Measurements from ENCODE around the gene TBC1D21. TPM values are rescaled to one million over a fixed set of nuclear protein-coding genes. Genes with fewer than 3 reads are reported as not detected.

TBC1D21 gene
- total RNA-seq, 4 donors from 2014 or later = not detected

- Histone ChIP-seq H3K36me3 (no peaks in the 10 kb centered on the region), H3K4me1 (no peaks in the 10 kb centered on the region), H3K9me3 (no peaks in the 10 kb centered on the region), H3K4me3 (no peak overlapping the region), H3K27ac (no peak overlapping the region), H3K27me3 (peaks cover 16% of the 10 kb centered on the region)
- 14 to 57% methylated on average over 1 of the region's 1 CpG for WGBS, 2 donors (ENCODE audit: low coverage in 1 of 2)
- TF ChIP-seq, protein P1, sequence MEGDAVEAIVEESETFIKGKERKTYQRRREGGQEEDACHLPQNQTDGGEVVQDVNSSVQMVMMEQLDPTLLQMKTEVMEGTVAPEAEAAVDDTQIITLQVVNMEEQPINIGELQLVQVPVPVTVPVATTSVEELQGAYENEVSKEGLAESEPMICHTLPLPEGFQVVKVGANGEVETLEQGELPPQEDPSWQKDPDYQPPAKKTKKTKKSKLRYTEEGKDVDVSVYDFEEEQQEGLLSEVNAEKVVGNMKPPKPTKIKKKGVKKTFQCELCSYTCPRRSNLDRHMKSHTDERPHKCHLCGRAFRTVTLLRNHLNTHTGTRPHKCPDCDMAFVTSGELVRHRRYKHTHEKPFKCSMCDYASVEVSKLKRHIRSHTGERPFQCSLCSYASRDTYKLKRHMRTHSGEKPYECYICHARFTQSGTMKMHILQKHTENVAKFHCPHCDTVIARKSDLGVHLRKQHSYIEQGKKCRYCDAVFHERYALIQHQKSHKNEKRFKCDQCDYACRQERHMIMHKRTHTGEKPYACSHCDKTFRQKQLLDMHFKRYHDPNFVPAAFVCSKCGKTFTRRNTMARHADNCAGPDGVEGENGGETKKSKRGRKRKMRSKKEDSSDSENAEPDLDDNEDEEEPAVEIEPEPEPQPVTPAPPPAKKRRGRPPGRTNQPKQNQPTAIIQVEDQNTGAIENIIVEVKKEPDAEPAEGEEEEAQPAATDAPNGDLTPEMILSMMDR (IDR thresholded peaks at IDR 0.05) = no peak
- TF ChIP-seq POLR2A (IDR thresholded peaks at IDR 0.05) = no peak
- no peak for TF ChIP-seq EP300 (IDR thresholded peaks at IDR 0.05)
- ATAC-seq = no peak
Measured at GRCh38 chr15:73850228-73850627, 23.1 kb upstream of the TBC1D21 start.

GRCh38 chr15:73851689-73852088 is 21.7 kb upstream of the TBC1D21 start:
- no peaks in the 10 kb centered on the region for H3K36me3 ChIP-seq
- TF ChIP-seq POLR2AphosphoS5 (IDR thresholded peaks at IDR 0.05) = no peak
- TF ChIP-seq, protein P1 (IDR thresholded peaks at IDR 0.05) = no peak
- TF ChIP-seq POLR2A (IDR thresholded peaks at IDR 0.05) = no peak
- TF ChIP-seq EP300 (IDR thresholded peaks at IDR 0.05) = no peak
- 0 to 14% methylated on average over 2 of the region's 4 CpGs for WGBS, 2 donors (ENCODE audit: low coverage in 1 of 2)

DNA sequence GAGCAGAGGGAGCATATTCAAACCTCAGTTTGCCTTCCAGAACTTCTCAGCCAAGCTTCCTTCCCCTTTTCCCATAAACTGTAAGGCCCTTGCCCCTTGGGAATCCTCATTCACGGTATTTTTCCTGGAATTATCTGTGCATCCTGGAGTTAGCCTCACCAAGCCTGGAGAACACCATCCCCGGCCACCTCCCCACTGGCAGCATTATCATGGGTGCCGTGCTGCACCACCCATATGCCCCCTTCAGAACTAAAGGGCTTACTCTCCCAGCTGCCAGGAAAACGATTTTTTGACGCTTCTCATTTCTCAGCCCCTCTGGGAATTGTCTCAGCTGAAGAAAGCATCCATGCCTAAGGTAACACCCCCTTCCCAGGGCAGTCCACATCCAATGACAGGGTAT is 20.9 kb upstream of the TBC1D21 start:
- H3K27me3 ChIP-seq = peaks cover 35% of the 10 kb centered on the region
- H3K4me3 ChIP-seq = no peak overlapping the region
- H3K27ac ChIP-seq = no peak overlapping the region
- 60 to 62% methylated on average over 1 to 3 of the region's 5 CpGs for WGBS, 2 donors (ENCODE audit: low coverage in 1 of 2)
- no peaks in the 10 kb centered on the region for H3K36me3 ChIP-seq
- no peak for ATAC-seq
- TF ChIP-seq EP300 (IDR thresholded peaks at IDR 0.05) (no peak), POLR2AphosphoS5 (IDR thresholded peaks at IDR 0.05) (no peak), POLR2A (IDR thresholded peaks at IDR 0.05) (no peak)
- H3K4me1 ChIP-seq = no peaks in the 10 kb centered on the region
- H3K9me3 ChIP-seq = no peaks in the 10 kb centered on the region

More at GRCh38 chr15:73851689-73852088, 21.7 kb upstream of the TBC1D21 start:
- Histone ChIP-seq H3K27ac (no peak overlapping the region), H3K9me3 (no peaks in the 10 kb centered on the region), H3K4me3 (no peak overlapping the region), H3K27me3 (peaks cover 27% of the 10 kb centered on the region), H3K4me1 (no peaks in the 10 kb centered on the region)
- no peak for ATAC-seq

DNA sequence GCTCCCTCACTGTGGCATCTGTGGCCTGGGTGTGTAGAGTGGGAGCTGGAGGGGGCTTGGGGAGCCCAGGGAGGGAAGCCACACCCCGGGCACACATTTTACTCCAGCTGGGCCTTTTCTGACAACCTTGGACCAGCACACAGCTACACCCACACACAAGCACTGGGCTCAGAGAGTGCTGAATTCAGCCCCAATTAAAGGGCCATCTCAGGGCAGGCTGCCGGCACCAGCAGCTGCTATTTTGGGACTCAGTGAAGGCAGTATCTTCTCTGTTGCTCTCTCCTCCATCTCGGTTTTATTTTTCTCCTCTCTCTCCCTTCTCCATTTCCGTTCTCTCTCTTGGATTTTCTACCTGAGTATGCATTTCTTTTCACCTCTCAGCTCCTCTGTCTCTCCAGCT is 19.1 kb upstream of the TBC1D21 start:
- no peak for TF ChIP-seq POLR2AphosphoS5 (IDR thresholded peaks at IDR 0.05)
- Histone ChIP-seq H3K4me1 (no peaks in the 10 kb centered on the region), H3K9me3 (no peaks in the 10 kb centered on the region), H3K4me3 (no peak overlapping the region), H3K27me3 (peaks cover 50% of the 10 kb centered on the region), H3K27ac (no peak overlapping the region), H3K36me3 (no peaks in the 10 kb centered on the region)
- 38 to 47% methylated on average over 3 of the region's 4 CpGs for WGBS, 2 donors (ENCODE audit: low coverage in 1 of 2)
- no peak for ATAC-seq

DNA sequence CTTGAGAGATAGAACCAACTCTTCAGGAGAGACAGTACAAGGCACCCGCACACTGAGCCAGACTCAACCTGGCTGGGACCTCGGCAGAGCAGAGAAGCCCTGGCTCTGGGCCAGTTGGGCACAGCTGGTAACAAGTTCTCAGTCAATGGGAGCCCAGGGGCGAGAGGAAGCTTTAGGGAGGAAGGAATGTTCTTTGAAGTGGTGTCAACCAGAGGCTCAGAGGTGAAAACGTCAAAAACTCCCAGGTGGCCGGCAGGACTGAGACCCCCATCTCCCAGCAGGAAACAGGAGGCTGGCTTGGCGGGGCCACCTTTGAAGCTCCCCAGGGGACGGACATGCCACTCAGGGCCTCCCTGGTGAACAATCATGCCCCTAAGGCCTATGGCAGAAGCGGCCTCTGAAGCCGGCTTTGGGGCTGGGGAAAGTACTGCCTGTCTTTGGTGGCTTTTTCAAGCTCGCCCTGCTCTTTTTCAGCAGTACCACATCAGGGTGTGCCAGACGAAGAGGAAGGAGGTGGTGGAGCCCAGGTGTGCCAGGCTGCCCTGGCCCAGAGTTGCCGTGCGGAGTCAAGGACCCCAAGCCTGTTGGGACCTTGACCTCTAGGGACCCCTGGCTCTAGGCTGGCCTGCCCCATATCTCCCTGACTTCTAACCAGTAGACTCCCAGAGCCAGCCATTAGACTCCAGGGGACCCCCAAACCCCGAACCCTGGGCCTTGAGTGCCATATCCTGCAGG is 16.7 kb upstream of the TBC1D21 start:
- Histone ChIP-seq H3K27ac (no peak overlapping the region), H3K4me1 (no peaks in the 10 kb centered on the region), H3K4me3 (no peak overlapping the region), H3K27me3 (peaks cover 60% of the 10 kb centered on the region), H3K9me3 (no peaks in the 10 kb centered on the region), H3K36me3 (no peaks in the 10 kb centered on the region)
- no peak for TF ChIP-seq EP300 (IDR thresholded peaks at IDR 0.05)
- no peak for TF ChIP-seq POLR2A (IDR thresholded peaks at IDR 0.05)
- WGBS, 2 donors (ENCODE audit: low coverage in 1 of 2) = 57 to 100% methylated on average over 2 to 5 of the region's 14 CpGs
- ATAC-seq = no peak

DNA sequence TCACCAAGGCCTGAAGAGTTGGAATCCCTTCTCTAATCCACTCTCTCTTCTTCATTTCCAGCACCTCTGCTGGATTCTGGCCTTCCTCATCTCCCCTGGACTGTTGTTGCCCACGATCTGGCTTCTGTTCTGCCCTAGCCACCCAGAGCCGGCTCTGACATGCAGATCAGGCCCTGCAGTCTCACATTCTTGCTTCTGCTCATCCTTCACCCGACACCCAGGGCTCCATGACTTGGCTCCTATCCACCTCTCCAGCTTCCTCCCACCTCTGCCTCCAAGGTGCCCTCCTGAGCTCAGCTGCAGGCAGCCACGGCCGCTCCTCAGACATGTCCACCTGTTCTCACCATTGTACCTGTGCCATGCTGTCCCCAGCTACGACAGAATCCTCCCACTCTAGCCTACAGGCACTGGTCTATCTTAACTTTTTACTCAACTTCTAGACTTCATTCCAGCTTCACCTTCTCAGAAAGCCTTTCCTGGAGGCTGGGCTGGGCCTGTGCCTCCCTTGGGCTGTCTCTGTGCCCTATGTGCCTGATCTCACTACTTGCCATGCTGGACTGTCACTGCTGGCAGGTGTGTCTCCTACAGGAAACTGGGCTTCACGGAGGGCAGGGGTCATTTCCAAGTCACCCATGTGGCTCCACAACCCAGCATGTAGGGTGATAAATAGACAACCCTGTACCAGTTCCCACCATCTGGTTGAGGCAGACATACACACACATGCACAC is 16.0 kb upstream of the TBC1D21 start:
- 76 to 91% methylated on average over 3 to 6 of the region's 7 CpGs for WGBS, 2 donors (ENCODE audit: low coverage in 1 of 2)
- H3K27ac ChIP-seq = no peak overlapping the region
- H3K4me3 ChIP-seq = no peak overlapping the region
- ATAC-seq = no peak
- no peaks in the 10 kb centered on the region for H3K4me1 ChIP-seq
- no peak for TF ChIP-seq POLR2AphosphoS5 (IDR thresholded peaks at IDR 0.05)
- TF ChIP-seq, protein P1 (IDR thresholded peaks at IDR 0.05) = no peak
- no peaks in the 10 kb centered on the region for H3K9me3 ChIP-seq
- H3K27me3 ChIP-seq = peaks cover 53% of the 10 kb centered on the region
- H3K36me3 ChIP-seq = no peaks in the 10 kb centered on the region

Measured in gastroesophageal sphincter (tissue), 4 donors.